Gastrocnemius medialis (tissue), 4 donors: Measurements from ENCODE around the gene NSRP1.

Experiments
- POLR2A ChIP-seq, 2 donors: fragments of 450-650 bp; IDR thresholded peaks; one replicate each; pipeline ENCODE4 v1.6.1; 2017; ENCODE audit warnings: antibody characterized with exemption in 2 of 2, mild to moderate bottlenecking in 2 of 2, moderate library complexity in 2 of 2
- TF ChIP-seq, protein P1 (sequence below), 5 experiments: fragments of 450-650 bp in 3 of 5; fragments of 200-600 bp in 2 of 5; sonication (generic) in 2 of 5; IDR thresholded peaks in 4 of 5; conservative IDR thresholded peaks in 1 of 5; 1 replicate in 4 of 5; 2 replicates in 1 of 5; pipeline ENCODE4 v1.5.1; 2016 to 2019; ENCODE audit warnings: antibody characterized with exemption in 5 of 5, mild to moderate bottlenecking in 3 of 5, moderate library complexity in 3 of 5

DNA sequence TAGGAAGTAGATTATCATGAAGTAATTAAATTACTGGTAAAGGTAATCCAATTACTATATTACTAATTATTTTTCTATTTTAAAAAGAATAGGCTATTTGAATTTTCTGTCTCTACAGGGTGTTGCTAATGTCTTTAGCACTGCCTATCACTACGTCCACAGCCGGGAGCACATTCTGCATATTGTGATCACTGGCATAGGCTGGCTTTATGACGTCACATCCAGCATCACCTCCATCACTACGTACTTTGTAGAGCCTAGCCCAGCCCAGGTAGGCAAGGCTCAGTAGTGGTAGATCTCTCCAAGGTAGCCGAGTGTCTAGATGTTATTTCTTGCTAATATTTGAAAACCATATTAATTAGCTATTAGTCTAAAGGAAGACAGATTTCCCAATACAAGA, 33.8 kb upstream of the NSRP1 start:
- TF ChIP-seq, protein P1, sequence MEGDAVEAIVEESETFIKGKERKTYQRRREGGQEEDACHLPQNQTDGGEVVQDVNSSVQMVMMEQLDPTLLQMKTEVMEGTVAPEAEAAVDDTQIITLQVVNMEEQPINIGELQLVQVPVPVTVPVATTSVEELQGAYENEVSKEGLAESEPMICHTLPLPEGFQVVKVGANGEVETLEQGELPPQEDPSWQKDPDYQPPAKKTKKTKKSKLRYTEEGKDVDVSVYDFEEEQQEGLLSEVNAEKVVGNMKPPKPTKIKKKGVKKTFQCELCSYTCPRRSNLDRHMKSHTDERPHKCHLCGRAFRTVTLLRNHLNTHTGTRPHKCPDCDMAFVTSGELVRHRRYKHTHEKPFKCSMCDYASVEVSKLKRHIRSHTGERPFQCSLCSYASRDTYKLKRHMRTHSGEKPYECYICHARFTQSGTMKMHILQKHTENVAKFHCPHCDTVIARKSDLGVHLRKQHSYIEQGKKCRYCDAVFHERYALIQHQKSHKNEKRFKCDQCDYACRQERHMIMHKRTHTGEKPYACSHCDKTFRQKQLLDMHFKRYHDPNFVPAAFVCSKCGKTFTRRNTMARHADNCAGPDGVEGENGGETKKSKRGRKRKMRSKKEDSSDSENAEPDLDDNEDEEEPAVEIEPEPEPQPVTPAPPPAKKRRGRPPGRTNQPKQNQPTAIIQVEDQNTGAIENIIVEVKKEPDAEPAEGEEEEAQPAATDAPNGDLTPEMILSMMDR (IDR thresholded peaks at IDR 0.05 in 4 of 5, conservative IDR thresholded peaks at IDR 0.05 in 1 of 5) = no peak
- no peak for TF ChIP-seq POLR2A (IDR thresholded peaks at IDR 0.05)
